PFSK-1 (cell line): ENCODE measurements around the gene ADORA3. TPM values are rescaled to one million over a fixed set of nuclear protein-coding genes. Genes with fewer than 3 reads are reported as not detected.

ENCODE experiments used
- FOXP2 ChIP-seq: optimal IDR thresholded peaks from 2 replicates; pipeline ENCODE3; 2011; ENCODE audit warnings: borderline replicate concordance, control low read depth, inconsistent platforms; ENCODE audit not compliant: insufficient read depth; ENCODE audit errors: extremely low read length, extremely low read depth
- POLR2AphosphoS5 ChIP-seq: IDR thresholded peaks from 2 replicates; pipeline ENCODE4 v1.6.1; 2012; ENCODE audit warnings: low read depth, mild to moderate bottlenecking, control low read depth, low read length, moderate library complexity
- REST ChIP-seq, 2 experiments: IDR thresholded peaks; 2 replicates each; pipeline versions ENCODE4 v1.6.1 to v1.8.0; 2011 to 2012; ENCODE audit warnings: low read depth in 2 of 2, low read length in 2 of 2, control low read depth in 1 of 2, inconsistent platforms in 1 of 2, mild to moderate bottlenecking in 1 of 2, moderate library complexity in 1 of 2; ENCODE audit not compliant: insufficient read depth in 1 of 2
- SIN3A ChIP-seq: IDR thresholded peaks from 2 replicates; pipeline ENCODE4 v1.6.1; 2012; ENCODE audit warnings: mild to moderate bottlenecking, low read length, moderate library complexity, borderline replicate concordance; ENCODE audit not compliant: insufficient read depth
- TAF1 ChIP-seq: IDR thresholded peaks from 2 replicates; pipeline ENCODE4 v1.6.1; 2012; ENCODE audit warnings: low read length, control low read depth, borderline replicate concordance; ENCODE audit not compliant: insufficient read depth
- polyA plus RNA-seq: library from polyadenylated mRNA; unstranded; fragments of >200 nt; gene quantifications from one replicate; pipeline ENCODE4 v1.2.1, GENCODE V29; 2012; ENCODE audit warnings: low read depth, missing spikeins; ENCODE audit not compliant: insufficient read length

ADORA3 gene
- not detected for polyA plus RNA-seq

DNA sequence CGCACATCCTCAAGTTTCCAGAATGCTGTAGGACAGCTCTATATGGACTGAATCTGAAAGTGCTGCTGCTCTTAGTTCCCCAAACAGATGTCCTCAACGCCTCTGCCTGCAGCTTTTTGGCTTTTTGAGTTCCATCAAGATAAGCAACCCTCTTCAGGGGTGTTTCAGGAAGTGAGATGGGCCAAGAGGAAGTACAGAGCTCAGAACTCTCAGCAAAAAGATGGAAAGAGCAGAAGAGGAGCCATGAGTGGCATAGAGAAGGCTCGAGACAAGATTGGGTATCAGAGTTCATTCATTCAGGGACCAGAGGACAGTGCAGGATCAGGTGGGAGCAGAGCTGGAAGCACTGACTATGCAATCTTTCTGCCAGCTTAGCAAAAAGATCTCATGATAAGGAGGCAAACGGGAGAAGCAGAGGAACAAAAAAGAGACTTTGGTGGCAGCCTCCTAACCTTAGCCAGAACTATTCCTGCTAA, at the start of gene ADORA3, which contains the start of gene TMIGD3:
TSS of gene ADORA3 (minus strand) at position 49 of the 476 bp plus-strand sequence. CDS start 279 bp downstream, outside the sequence.
TSS of gene TMIGD3 (minus strand) at position 49 of the 476 bp plus-strand sequence. CDS start 279 bp downstream, outside the sequence.
- no peak for TF ChIP-seq SIN3A
- TF ChIP-seq TAF1: no peak
- TF ChIP-seq REST (IDR thresholded peaks at IDR 0.05; ENCODE audit: insufficient read depth in 1 of 2, low read depth in 2 of 2, low read length in 2 of 2): no peak
- TF ChIP-seq POLR2AphosphoS5: no peak
- no peak for TF ChIP-seq FOXP2

DNA sequence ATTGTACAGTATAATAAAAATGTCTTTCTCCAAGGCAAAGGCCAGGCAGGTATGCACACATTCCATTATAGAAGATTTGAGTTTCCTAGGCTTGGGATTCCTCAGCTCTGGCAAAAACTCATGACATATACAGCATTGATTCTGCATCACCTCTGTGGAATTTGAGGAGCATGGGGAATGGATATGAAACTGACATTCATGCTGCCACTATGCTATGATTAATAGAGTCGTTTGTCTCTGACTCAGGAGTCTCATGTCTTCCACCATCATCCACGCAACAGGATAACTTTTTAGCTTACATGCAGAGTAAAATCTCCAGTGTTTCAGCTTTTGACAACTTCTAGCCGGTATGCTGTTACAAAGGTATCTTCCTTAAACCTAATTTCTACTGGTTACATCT, 49.8 kb upstream of the ADORA3 start:
- TF ChIP-seq POLR2AphosphoS5 (no peak), FOXP2 (no peak), SIN3A (no peak), TAF1 (no peak), REST (IDR thresholded peaks at IDR 0.05; ENCODE audit: insufficient read depth in 1 of 2, low read depth in 2 of 2, low read length in 2 of 2) (no peak)

DNA sequence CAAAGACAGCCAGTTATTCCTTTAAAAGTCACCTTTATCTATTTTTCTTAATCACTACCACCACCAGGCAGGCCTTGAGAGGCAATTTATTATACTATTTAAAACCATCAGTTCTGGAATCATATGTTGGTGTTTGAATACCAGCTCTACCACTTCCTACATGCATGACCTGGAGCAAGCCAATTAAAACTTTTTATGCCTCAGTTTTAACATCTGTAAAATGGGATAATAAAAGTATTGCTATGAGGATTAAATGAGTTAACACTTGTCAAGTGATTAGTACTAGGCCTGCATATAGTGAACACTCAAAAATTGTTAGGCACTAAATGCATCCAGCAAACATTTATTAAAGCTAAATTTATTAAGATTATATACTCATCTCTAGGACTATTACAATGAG, 49.2 kb upstream of the ADORA3 start:
- TF ChIP-seq SIN3A (no peak), FOXP2 (no peak), REST (IDR thresholded peaks at IDR 0.05; ENCODE audit: insufficient read depth in 1 of 2, low read depth in 2 of 2, low read length in 2 of 2) (no peak), TAF1 (no peak), POLR2AphosphoS5 (no peak)

GRCh38 chr1:111551623-111552411, 48.4 kb upstream of the ADORA3 start:
- TF ChIP-seq TAF1 (no peak), POLR2AphosphoS5 (no peak), SIN3A (no peak), FOXP2 (no peak), REST (IDR thresholded peaks at IDR 0.05; ENCODE audit: insufficient read depth in 1 of 2, low read depth in 2 of 2, low read length in 2 of 2) (no peak)
